RPMI7951 (cell line): ENCODE measurements around the gene RTL1. TPM values are rescaled to one million over a fixed set of nuclear protein-coding genes. Genes with fewer than 3 reads are reported as not detected.

Experiments used
- DNase-seq: peaks from one replicate; pipeline ENCODE4 v3.0.0-alpha.2; 2012; ENCODE audit warnings: low read depth
- total RNA-seq: library from RNA; depleted of rRNA; stranded (reverse); fragments of >200 nt; shearing (Covaris generic); gene quantifications from 2 replicates; pipeline ENCODE4 v1.2.3, GENCODE V29; 2014

Gene RTL1
- total RNA-seq, 1 experiment from 2014 or later = not detected

DNA sequence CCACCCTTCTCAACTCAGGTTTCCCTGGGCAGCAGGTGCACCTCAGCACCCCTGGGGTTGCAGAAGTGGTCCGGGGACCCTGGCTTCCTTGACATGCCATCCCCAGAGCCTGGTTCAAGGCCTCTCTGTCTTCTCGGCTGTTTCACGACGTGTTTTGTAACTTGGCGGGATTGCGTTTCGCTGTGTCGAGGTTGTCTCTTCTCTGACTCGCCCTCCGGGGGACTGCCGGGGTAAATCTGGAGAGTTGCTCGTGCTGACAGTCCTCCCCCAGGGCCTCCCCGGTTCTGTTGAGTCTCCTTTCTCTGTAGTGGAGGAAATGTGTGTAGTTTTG lies 52.0 kb downstream of the RTL1 start:
- DNase-seq = no peak

DNA sequence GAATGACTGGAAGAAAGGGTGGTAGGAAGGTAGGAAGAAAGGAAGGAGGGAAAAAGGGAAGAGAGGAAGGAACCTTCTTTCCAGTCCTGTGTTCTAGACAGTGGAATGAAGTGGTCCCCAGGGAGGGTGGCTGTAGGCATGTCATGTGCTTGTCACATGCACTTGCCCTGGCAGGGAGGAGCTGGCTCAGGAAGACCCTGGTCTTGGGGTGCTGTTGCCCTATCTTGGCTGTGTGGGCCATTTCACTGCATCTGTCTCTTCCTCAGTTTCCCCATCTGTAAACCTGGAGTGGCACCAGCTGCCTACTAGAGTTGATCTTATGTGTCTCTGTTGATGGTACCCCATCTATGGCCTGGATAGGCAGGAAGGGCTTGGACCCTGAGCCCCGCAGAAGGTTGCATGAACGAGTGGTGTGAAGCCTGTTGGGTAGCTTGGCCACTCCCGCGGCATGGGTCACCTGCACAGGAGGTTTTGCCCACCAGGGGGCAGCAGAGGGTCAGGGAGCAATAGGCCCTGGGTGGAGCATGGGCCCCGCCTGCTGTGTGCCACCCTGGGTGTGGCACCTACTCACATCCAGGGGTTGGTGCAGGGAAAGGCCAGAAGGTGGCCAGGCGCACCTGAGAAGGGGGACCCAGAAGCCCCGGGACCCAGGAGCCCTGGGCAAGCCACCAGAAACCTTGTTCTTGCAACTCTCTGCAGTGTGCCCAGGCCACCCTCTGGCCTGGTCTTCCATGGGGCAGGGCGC lies 52.5 kb downstream of the RTL1 start:
- DNase-seq = no peak

DNA sequence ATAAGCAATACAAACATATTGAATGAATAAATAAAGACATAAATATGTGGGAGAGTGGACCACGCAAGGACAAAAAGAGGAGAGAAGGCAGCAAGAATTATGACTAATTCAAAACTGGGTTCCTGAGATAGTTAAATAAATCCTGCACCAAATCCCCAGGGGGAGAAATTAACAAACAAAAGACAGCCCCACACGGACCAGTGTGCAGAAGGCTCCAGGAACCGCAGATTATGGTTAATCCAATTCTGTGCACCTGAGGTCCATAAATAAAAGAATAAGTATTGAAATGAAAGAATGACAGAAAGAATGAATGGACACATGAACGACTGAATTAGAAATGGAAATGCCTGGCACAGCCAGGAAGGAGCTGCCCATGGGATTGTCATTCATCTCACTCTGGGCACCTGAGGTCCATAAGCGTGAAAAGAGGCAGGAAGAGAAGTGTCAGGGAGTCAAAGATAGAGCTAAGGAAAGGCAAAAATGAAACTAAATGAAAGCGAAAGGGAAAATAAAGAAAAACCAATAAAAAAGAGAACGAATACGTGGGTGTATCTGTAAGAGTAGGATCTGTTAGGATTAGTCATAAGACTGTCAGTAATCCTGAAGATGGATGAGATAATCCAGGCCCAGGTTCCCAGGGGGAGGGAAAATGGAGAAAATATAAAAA lies 54.3 kb downstream of the RTL1 start:
- DNase-seq = peak; percentile 44

DNA sequence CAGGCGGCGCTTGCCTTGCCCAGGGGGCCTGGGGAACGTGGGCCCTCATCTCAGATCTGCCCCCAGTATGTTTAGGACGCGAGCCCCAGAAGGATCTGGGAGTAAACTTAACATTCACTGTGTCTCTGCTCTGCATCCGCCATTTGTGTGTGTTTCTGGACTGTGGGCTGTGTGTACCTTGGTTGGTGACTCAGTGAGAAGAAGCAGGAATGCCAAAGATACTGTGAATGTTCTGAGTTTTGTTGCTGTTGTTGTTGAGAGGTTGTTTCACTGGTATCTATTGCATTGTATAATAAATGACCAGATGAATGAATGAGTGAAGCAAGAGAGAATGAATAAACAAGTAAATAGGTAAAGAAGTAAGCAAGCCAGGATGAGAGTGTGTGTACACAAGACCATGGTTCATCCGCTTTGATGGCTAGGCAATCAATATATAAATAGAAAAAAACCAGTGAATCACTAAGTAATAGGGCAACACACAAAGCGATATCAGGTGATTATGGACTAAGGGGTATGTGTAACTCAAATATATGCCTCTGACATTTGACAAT lies 57.1 kb downstream of the RTL1 start:
- no peak for DNase-seq

DNA sequence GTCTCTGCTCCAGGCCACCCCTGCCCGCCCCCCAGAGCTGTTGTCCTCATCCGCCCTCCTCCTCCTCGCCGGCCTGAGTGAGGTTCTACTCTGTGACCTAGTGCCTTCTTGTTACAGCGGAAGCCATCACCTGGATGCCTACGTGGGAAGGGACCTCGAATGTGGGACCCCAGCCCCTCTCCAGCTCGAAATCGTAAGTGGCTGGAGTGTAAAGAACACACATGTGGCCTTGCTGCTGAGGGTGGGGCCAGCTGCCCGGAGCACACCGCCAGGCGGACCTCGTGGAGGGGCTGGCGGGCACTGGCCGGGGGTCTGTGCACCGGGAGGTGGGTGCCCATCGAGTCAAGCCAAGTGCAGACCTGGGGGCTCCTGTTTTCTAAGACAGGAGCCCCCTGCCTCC lies 58.2 kb downstream of the RTL1 start:
- no peak for DNase-seq

DNA sequence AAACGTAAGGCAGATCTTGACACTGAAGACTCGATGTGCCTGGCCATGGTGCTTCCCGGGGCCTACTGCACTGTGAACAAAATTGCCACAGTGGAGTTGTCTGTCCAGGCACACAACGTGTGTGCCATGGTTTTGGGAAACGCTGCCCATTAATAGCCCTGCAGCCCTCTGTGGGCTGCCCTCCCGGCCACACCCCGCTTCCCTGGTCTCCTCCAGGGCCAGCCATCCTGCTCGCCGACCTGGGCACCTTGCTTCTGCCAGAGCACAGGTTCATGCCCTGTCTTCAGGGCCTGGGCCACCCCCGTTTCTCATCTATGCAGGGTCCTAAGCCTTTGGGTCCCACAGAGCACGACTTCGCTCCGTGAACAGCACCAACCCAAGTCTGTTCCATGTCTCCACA lies 58.7 kb downstream of the RTL1 start:
- DNase-seq = no peak

DNA sequence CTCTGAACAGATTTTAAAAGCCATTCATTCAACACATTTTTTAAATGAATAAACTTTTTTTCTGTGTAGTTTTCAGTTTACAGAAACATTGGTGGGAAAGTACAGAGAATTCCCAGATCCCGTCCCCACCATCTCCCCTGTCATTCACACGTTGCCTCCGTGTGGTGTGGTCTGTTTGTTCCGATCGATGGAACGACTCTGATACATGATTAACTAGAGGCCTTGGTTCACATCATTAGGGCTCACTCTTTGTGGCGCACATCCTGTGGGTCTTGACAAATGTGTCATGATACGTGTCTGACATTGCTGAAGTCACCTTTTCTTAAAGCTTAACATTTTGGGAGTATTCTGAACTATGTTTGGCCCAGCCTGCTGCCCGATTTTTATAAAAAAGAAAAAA lies 59.1 kb downstream of the RTL1 start:
- DNase-seq = no peak

DNA sequence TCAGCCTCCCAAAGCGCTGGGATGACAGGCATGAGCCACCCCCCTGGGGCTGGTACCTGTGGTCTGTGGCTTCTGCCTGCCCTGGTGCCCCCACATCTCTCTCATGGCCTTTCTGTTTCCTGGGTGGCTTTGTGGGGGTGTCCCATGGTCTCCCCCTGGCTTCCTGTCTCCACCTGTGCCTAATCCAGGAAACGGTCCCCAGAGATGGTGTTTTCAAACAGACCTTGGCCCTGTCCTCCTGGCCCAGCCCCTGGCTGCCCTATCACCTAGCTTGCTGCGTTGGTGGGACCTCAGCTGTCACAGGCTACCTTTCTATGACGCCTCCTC lies 59.5 kb downstream of the RTL1 start:
- DNase-seq = no peak

DNA sequence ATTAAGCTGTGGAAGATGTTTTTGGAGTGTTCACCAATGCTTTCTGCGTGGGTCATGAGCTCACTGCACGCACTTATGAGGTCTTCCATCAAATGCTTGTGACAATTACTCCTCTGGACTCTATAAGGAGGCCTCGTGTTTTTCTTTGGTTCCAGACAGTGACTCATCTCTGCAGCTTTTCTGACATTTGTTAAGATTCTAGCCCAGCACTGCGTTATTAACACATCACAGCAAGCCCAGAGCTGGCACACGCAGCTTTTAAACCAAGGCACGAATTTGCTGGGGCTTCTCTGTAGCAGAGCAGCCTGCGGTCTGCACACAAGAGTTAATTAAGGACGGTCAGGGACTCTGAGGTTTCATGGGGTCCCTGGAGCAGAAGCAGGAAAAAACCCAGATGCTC lies 60.7 kb downstream of the RTL1 start:
- peak; percentile 45 for DNase-seq

DNA sequence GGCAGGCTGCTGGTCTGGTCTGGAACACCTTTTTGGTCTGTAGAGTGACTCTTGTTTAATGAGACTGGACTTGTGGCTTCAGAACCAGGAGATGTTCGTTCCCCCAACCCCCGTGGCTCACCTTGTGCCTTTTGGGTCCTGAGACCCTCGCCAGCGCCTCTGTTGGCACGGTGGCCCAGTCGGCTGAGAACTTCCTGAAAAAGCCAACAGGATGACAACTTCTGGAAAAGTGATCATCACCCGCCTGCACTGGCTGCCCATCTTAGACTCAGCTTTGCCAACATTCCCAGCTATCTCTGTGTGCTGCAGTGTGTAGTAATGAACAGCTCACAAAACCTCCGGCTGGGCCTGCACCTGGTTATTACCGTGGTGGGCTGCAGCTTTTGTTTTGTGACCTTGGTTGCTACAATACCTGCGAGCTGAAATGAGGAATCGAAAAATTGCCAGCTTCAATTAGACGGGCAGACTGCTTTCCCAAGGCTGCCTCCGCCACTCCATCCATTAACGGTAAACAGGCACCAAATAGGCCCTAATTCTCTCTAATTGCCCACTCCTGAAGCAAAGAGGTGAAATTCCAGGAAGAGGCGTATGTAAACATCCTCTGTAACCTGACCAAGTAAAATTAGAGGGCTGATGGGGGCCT lies 61.6 kb downstream of the RTL1 start:
- no peak for DNase-seq

DNA sequence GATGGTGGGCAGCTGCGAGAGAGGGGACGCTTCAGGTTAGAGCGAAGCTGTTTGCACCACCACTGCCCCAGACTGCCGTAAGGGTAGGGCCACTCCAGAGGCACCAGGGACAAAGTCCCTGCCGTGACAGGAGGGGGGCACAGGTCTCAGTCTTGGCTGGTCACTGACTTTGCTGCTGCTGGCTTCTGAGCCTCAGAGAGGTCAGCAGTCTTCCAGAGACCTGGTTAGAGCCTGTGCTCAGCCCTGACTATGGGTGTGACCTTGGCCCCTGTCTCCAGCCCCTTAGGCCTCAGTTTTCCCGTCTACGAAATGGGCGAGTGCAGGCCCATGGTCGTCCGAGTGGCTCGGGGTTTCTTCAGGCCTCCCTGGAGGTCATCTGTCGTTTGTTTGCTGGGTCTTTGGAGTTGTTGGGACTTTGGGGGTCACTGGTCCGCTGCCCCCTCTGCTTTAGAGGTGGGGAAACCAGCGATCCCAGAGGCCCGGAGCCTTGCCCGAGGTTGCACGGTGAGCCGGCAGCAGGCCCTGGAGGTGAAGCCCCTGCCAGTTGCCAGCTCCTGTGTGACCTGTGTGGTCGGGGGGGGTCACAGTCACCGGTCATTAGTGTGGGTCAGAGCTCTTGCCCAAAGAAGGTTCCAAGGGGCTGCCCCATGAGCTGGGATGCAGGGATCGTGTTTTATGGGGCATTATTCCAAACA lies 62.3 kb downstream of the RTL1 start:
- DNase-seq = no peak

DNA sequence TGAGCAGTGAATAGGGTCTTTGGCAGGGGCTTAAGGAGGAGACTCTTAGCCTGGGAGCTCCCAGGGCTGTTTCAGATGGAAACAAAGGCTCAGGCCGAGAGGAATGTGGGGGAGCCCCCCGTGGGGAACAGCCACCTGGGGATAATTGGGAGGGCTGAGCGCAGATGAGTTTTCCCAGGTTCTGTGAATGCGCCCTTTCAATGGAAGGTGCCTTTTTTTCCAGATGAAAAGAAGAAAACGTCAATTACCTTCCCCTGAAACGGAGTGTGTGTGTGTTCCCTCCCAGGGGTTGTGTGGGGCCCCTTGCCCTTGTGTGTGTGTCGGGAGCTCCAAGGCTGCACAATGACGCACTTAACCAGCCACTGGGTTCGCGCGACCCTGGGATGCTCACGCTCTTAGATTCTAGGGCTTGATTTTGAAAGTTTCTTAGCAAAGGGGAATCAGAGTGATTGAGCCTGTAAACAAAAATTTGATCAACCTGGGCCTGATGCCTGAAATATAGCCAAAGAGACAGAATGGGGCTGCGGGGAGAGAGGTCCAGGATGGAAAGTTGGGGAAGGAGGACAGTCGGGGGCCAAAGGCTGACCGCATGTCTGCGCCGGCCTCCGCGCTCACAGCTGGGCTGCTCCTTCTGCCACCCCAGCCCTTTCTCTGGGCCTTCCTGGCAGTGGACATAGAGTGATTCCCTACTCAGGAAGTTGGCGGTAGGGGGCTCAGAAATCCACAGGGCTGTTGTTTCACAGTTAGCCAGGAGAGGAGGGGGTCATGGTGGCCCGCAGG lies 63.0 kb downstream of the RTL1 start:
- no peak for DNase-seq

DNA sequence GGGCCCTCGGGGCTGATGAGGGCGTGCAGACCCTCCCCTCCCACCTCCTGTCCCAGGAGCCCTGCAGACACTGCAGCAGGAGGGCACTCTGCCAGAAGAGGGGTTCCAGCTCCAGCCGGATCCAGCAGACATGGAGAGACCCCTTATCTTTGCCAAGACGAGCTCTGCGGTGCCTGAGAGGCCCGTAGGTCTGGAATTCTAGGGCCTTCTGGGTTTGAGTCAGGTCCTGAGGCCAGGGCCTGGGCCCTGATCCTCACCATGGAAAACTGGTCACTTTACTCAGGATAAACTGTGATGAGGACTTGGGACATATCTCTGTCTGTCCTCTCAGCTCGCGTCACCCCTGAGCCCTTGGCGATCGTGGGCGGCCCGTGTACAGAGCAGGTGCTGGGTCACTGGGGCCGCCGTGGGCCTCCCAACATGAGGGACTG lies 63.8 kb downstream of the RTL1 start:
- DNase-seq = no peak

DNA sequence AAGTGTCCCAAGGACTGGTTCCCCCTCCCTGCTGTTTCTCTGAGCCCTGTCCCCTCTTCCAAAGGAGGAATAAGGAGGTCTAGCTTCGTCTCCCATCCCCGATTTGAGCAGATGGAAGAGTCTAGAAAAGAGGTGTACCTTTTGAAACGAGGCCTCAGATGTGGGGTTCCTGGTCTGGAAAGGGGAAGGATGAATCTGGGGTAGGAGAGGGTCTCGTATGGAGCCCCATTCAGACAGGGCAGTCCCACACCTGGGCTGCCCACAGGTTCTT lies 64.3 kb downstream of the RTL1 start:
- DNase-seq = no peak

DNA sequence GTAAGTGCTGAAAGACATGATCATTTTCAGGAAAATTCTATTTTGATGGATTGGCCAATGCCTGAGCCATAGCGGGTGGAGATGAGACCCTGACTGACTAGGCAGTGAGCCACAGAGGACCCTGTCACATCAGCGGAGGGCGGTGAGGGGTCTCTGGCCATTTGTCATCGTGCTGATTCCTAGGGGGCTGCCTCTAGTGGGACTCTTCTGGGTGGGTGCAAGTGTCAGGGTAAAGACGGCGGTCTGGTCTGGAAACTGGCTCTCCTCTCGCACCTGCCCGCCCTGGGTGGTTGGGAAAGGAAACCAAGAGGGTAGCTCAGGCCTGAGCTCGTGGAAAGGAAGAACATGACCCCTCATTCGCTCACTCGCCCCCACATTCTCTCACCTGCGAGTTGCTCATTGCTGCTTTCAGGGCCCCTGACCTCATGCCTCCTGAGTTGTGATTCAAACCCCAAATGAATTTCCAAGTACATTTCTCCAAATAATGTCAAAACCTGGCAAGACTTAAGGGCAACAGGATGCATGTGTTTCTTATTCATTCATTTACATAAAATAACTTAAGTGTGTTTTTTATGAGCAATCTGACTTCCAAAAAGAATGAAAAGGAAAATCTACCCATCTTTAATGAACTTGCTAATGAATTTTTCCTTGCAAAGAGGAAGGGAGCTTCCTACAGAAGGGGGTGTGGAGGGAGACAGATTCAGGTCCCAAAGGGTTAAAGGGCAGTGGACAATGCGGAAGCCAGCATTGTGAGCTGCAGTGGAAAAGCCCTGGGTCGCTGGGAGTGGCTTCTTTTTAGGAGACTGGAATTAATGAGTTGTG lies 64.8 kb downstream of the RTL1 start:
- DNase-seq = no peak

DNA sequence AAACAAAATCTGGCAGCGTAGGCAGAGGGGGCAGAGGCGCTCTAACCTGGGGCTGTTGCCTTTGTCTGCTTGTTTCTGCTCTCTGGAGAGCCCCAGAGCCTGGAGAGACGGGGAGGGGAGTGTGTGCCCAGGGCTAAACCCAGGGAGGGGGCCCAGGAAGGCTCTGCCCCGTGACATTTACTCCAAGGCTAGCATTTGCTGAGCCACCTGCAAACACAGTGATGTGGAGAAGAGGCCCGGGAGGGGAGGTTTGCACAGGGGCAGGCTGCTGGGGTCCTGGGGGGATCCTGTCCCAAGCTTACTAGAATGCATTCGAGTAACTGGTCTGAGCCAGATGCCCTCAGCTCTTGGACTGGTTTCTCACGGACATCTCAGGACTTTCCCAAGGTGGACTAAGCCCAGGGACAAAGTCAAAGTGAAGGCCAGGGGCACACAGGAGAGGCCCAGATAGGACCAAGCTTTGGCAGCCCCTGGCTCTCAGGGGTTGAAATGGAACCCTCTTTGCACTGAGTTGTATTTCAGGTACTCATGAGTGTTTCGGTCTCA lies 65.6 kb downstream of the RTL1 start:
- DNase-seq = no peak

DNA sequence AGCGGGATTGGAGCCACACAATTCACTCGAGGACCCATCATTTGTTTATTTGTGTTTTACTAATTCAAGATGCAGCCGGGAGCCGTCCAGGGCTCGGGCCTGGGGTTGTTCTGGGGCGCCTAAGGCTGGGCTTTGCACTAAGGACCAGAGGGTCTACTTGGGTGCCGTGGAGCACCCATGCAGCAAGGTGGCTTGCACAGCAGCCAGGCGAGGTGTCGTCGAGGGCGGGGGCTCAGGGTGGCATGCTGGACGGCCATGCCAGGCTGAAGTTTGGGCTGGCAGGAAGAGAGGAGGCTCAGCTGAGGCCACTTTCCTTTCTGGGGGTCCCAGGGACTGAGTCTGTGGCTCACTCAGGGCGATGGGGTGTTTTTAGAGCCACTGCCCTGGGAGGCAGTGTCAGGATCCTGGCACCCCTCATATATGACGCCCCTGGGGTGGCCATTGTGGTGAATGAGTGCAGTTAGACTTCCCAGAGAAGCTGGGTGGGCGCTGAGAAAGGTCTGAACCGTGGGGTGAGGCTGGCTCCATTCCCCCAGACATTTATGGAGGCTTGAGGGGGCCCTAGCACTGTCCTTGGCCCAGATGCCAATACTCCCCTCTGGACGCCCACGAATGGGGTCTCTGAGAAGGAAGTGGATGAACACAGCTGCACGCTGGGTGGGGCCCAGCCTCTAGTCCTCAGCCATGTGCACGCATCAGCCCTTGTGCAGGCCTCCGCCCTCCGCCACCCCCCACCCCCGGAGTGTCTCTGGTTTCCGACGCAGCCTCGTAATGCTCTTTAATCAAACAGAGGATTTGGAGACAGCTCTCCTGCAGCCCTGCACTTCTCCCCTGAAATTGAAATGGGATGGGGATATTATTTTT lies 66.3 kb downstream of the RTL1 start:
- no peak for DNase-seq

DNA sequence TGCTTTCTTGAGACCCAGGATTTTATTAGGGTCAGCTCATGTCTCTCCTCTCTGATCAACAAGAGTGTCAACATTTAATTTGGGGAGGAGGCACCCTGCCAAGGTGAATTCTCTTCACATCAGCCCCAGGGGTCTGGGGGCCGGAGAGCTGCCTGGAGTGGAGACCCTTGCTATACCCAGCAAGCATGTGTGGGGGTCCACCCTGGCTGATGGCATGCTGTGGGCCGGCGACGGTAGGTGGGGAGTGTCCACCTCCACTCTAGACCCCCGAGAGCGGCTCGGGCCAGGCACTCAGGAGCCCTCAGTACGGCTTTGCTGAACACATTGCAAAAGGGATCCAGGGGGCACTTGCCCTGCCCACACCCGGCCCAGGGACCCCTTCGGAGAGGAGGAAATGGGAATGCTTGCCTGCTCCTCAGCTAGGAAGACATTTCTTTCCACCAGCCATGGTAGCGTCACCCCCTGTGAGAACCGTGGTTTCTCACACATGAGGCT lies 67.2 kb downstream of the RTL1 start:
- no peak for DNase-seq

DNA sequence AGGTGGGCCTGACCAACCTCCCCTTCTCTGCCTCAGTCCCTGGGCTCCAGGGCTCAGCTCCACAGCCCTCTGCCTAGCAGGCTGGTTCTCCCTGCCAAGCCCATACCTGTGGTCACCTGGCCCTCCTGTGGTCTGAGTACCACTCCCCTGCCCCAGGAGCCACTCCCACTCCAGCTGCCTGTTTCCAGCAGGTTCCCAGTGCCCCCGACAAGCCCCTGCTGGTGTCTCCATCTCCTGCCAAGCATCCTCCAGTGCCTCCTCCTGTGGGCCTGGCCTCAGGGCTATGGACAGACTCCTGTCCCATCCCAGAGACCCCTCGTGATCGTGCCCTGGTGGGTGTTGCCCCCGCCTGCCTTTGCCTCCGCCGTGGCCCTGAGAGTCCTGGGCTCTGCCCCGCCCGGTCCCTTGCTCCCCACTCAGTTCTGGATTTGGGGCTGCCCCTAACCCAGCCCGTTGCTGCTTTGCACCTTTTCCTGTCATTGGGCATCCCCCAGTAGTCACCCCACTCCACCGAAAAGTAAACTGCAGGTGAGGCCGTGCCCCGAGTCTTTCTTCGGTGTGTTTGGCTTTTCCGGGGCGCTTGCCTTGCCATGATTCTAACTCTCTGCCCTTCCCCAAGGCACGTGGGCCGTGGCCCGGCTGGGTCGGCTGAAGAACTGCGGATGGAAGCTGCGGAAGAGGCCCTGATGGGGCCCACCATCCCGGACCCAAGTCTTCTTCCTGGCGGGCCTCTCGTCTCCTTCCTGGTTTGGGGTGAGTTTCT lies 67.8 kb downstream of the RTL1 start:
- no peak for DNase-seq
